NCI-H2171 (cell line): ENCODE data around the gene PRMT1.
A peak's percentile ranks its signal among the peaks of the same experiment; 100 is the strongest.

Source experiments
- DNase-seq: peaks from one replicate; lab custom pipeline; 2025; lab: John Stamatoyannopoulos, UW

PRMT1 gene

GRCh38 chr19:49651029-49651819, 25.8 kb upstream of the PRMT1 start:
- DNase-seq, result no peak

- DNase-seq, result no peak
These were observed 25.1 kb upstream of the PRMT1 start for GRCh38 chr19:49651820-49652550.

GRCh38 chr19:49652551-49653465, 24.3 kb upstream of the PRMT1 start:
- no peak for DNase-seq

DNA sequence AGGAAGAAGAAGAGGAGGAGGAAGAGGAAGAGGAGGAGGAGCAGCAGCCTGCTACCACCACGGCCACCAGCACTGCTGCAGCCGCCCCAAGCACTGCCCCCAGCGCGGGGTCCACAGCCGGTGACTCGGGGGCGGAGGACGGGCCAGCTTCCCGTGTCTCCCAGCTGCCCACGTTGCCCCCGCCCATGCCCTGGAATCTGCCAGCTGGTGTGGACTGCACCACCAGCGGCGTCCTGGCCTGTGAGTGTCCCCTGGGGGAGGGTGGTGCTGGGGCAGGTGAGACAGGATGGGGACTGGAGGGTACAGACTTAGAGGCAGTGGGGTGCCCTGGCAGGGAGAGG, 23.6 kb upstream of the PRMT1 start:
- no peak for DNase-seq

- no peak for DNase-seq
These were observed 22.5 kb upstream of the PRMT1 start for GRCh38 chr19:49654581-49654980.

DNA sequence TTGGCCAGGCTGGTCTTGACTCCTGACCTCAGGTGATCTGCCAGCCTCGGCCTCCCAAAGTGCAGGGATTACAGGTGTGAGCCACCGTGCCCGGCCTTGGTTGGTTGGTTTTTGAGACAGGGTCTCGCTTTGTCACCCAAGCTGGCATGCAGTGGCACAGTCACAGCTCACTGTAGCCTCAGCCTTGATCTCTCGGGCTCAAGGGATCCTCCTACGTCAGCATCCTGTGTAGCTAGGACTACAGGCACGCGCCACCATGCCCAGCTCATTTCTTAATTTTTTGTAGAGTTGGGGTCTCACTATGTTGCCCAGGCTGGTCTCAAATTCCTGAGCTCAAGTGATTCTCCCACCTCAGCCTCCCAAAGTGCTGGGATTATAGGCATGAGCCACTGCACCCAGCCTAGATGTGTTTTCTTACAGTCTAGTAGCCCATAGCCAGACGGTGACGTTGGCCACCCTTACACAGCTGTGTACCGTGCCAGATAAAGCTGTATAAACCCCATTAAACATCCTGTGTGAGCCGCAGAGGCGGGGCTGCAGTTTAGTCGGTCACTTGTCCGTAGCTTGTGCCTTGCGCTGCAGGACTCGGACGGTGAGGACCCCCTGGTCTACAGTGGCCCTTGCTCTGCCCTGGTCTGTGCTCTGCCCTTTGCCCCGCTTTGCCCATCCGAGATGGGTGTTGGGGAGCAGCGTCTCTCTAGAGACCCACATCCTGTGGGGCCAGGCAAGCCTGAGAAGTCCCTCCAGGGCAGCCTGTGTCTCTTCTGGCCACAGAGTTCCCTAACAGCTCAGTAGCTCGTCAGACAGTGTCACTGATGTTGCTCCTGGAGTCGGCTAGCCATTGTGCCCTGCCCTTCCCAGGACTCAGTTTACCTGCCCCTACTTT, 21.3 kb upstream of the PRMT1 start:
- DNase-seq, result no peak

GRCh38 chr19:49656456-49657109, 20.5 kb upstream of the PRMT1 start:
- no peak for DNase-seq

- DNase-seq, result no peak
These were observed 19.5 kb upstream of the PRMT1 start for GRCh38 chr19:49657493-49658138.

DNA sequence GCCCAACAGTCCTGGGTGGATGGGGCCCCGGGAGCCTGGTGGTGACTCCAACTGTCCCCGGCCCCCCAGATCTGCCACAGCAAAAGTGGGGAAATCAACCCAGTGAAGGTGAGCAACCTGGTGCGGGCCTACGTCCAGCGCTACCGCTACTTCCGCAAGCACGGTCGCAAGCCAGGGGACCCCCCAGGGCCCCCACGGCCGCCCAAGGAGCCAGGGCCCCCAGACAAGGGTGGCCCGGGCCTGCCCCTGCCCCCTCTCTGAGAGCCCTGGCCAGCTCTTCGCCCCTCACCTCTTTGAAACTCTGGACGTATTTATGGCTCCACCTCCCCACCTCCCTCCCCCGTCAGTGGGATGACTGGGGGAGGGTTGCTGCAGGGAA, 18.9 kb upstream of the PRMT1 start:
- DNase-seq, result no peak

GRCh38 chr19:49658566-49659442, 18.3 kb upstream of the PRMT1 start:
- DNase-seq, result no peak

DNA sequence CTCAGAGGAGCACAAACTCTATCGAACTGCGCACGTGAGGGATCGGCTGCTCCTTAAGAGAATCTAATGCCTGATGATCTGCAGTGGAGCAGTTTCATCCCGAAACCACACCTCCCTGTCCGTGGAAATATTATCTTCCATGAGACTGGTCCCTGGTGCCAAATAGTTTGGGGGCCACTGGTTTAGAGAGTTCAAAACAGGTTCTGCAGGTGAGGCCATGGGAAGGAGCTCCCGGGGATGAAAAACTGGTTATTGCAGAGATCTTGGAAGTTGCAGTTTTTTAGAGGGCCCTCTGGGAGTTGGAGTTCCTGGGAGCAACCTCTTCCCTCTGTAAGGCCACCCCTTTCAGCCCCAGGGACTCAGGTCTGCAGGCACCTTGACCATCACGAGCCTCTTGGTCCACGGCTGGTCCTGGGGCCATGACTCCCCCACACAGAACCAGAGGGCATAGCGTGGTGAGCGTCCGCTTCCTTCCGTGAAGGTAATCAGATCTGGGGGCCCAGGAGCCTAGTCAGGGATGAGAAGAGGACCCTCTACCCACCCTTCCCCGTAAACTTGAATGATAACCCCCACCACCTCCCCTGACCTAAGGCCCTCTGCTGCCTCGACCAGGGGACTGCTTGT, 16.6 kb upstream of the PRMT1 start:
- DNase-seq, result no peak

DNA sequence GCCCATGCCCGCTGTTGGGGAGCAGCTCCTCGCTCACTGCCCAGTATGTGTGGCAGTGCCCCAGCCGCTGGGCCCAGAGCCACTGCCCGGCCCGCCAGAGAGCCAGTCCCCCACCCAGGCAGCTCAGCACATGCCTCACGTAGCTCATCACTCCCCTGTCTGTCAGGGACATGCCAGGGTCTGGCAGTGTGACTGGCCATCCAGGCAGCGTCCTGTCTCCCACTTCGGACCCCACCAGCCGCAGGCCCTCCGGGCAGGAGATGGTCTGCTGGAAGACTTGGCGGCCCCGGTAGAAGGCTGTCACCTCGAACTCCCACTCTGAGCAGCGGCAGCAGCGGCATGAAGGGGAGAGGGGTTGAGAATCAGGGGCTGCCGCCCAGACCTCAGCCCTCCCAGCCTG, 15.1 kb upstream of the PRMT1 start:
- DNase-seq, result no peak

GRCh38 chr19:49663224-49663623, 13.8 kb upstream of the PRMT1 start:
- no peak for DNase-seq

- DNase-seq, result peak; percentile 91
These were observed 12.7 kb upstream of the PRMT1 start for GRCh38 chr19:49664171-49665035.

GRCh38 chr19:49665036-49665350, 12.1 kb upstream of the PRMT1 start:
- no peak for DNase-seq

DNA sequence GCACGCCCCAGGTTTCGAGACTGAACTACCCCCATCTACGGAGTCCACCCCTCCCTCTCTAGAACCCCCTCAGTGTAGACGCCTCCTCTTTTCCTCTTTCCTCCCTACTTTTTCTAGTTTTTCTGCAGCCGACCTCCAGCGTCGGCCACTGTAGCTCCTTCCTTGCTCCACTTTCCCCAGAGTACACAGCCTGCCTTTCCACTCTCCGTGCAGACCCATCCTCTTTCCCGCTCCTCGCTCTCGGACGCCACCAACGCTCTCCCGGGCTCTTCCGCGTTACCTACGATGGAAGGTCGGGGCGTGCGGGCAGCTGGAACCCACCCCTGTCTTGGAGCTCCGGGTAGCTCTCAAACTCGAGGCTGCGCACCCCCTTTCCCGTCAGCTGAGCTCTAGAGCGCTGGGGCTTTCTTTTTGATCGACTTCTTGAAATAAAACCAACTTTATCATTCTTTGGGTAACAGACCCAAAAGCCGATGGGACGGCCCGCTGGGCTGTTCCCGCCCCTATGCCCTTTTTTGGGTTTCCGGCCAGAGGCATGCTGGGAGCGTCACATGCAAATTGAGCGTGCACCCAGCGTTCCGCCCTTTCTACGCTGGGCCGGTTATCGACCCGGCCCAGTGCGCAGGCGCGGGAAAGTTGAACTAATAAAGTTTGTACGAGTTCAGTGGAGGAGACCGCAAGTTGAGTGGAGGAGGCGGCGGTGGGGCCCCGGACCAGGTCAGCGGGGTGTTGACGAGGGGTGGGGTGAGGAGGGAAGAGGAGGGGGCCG, 11.5 kb upstream of the PRMT1 start, which contains the start of the genes BCL2L12 and IRF3:
Gene BCL2L12, plus strand, starts transcription at position 583 of the 769 bp plus-strand sequence. CDS start 760 bp downstream, outside the sequence.
Gene IRF3, minus strand, starts transcription at position 507 of the 769 bp plus-strand sequence. CDS start 1,019 bp downstream, outside the sequence.
- peak; percentile 86 for DNase-seq

DNA sequence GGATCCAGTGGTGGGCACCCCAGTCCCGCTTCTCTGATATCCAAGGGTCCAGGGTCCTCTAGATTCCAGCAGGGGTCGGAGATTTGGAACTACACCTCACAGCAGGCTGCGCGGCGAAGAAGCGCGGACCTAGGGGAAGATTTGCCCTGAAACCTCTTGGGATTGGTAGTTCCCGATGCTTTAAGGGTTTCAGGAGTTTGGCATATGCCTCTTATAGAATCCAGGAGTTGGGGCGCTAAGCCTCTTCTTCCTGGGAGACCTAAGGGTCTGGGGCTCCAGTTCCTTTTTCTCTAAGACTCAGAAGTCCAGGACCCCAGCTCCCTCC, 11.0 kb upstream of the PRMT1 start:
- no peak for DNase-seq
